BE2C (cell line): ENCODE results near the gene TTYH3.
A peak's percentile ranks its signal among the peaks of the same experiment; 100 is the strongest.

Experiments
- DNase-seq: peaks from one replicate; pipeline ENCODE4 v3.0.0-alpha.2; 2020
- H3K27me3 ChIP-seq: fragments of 250-450 bp; sonication (Bioruptor Pico); 2 replicates; pipeline ENCODE4 v1.5.1; 2020; ENCODE audit warnings: mild to moderate bottlenecking
- H3K36me3 ChIP-seq: fragments of 250-450 bp; sonication (Bioruptor Pico); 2 replicates; pipeline ENCODE4 v1.5.1; 2020; ENCODE audit warnings: mild to moderate bottlenecking
- H3K4me1 ChIP-seq: fragments of 250-450 bp; sonication (Bioruptor Pico); 2 replicates; pipeline ENCODE4 v1.5.1; 2020
- H3K4me3 ChIP-seq: 2 replicates; pipeline ENCODE4 v1.5.1; 2011; ENCODE audit warnings: low read depth, low read length
- H3K9me3 ChIP-seq: fragments of 250-450 bp; sonication (Bioruptor Pico); 2 replicates; pipeline ENCODE4 v1.5.1; 2020
- TF ChIP-seq, protein P1 (sequence below): IDR thresholded peaks from 2 replicates; pipeline ENCODE4 v1.5.1; 2012; ENCODE audit warnings: mild to moderate bottlenecking, low read depth, low read length

TTYH3 gene

DNA sequence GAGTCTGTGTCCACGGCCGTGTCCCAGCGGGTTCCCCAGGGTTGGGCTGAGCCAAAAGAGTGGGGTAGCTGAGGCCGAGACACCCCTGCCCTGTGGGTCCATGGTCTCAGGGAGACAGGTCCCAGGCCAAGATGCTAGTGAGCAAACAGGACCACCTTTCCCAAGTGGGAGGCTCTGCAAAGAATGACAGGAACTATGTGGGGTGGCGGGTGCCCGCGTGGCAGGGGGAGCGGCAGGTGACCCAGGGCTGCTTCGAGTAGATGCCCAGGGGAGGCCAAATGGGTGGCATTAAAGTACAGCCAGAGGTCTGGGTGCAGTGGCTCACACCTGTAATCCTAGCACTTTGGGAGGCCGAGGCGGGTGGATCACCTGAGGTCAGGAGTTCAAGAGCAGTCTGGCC is 18.2 kb downstream of the TTYH3 start:
- Histone ChIP-seq H3K9me3 (no peaks in the 10 kb centered on the region), H3K4me3 (no peak overlapping the region), H3K4me1 (peaks cover 8% of the 10 kb centered on the region), H3K27me3 (no peaks in the 10 kb centered on the region), H3K36me3 (peaks cover 34% of the 10 kb centered on the region)
- TF ChIP-seq, protein P1, sequence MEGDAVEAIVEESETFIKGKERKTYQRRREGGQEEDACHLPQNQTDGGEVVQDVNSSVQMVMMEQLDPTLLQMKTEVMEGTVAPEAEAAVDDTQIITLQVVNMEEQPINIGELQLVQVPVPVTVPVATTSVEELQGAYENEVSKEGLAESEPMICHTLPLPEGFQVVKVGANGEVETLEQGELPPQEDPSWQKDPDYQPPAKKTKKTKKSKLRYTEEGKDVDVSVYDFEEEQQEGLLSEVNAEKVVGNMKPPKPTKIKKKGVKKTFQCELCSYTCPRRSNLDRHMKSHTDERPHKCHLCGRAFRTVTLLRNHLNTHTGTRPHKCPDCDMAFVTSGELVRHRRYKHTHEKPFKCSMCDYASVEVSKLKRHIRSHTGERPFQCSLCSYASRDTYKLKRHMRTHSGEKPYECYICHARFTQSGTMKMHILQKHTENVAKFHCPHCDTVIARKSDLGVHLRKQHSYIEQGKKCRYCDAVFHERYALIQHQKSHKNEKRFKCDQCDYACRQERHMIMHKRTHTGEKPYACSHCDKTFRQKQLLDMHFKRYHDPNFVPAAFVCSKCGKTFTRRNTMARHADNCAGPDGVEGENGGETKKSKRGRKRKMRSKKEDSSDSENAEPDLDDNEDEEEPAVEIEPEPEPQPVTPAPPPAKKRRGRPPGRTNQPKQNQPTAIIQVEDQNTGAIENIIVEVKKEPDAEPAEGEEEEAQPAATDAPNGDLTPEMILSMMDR, result no peak
- DNase-seq, result no peak

DNA sequence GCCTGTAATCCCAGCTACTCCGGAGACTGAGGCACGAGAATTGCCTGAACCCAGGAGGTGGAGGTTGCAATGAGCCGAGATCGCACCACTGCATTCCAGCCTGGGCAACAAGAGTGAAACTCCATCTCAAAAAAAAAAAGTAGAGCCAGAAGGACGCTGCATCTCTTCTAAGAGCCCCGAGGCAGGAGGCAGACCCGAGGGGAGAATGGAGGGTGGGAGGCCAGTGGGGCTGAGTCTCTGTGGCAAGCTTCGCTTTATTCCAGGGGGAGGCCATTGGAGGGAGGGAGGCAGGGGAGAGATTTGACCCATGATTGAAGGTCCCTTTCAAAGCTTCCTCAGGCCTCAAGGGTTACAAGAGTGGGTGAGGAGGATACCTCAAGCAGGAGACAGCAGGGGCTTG is 18.7 kb downstream of the TTYH3 start:
- Histone ChIP-seq H3K4me3 (no peak overlapping the region), H3K36me3 (peaks cover 34% of the 10 kb centered on the region), H3K4me1 (peaks cover 3% of the 10 kb centered on the region), H3K9me3 (no peaks in the 10 kb centered on the region), H3K27me3 (no peaks in the 10 kb centered on the region)
- TF ChIP-seq, protein P1, result no peak
- no peak for DNase-seq

DNA sequence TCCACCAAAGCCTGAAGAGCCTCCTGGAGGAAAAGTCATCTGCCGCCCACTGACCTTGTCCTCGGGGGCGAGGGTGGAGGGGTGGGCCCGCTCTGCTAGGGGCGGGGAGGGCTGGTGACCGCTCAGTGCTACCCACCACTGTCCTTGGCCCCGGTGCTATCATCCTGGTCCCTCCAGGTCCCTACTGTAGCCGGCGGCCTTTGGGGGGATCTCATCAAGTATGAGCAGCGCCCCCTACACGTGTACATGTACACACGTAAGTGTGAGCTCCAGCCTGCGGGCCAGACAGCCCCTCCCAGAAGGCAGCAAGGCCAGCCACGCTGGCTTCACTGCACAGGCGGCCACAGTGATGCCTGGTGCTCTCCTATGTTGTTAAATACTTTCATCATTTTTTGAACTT is 19.6 kb downstream of the TTYH3 start:
- Histone ChIP-seq H3K4me3 (no peak overlapping the region), H3K27me3 (no peaks in the 10 kb centered on the region), H3K4me1 (no peaks in the 10 kb centered on the region), H3K9me3 (no peaks in the 10 kb centered on the region), H3K36me3 (peaks cover 39% of the 10 kb centered on the region)
- peak; percentile 57 for DNase-seq
- TF ChIP-seq, protein P1, result no peak; the same call in 1 of the 2 replicates

DNA sequence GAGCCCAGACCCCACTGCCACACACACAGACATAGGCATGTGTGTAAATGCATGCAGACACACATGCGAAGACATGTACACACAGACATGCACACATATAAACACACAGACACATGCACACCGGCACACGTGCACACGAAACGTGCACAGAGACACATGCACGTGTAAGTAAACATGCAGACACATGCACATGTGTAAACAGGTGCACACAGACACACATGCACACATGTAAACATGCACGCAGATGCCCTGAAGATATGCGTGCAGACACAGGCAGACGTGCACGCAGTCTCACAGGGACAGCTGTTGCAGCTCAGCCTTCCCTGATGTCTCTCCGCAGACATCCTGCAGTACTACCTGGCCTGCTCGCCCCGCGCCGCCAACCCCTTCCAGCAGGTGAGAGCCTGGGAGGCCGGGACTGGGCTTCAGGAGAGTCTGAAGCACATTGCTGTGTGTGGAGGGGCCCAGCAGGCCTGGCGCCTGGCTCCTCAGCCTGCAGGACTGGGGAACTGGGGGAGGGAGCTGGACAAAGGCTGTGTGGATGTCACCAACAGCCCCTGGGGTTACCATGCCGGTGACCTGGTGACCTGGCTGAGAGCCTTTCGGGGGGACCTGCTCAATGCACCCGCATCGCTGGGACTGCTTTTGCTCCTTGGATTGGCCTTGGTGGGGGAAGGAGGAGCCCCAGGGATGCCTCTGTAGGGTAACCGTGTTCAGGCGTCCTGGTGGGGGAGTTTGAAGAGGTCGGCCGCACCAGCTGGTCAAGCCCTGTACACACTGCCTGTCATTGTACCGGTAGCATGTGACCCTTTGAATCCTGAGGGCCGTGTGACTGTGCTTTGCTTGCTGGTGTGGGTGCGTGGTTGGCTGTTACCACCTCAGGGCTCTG is 20.3 kb downstream of the TTYH3 start:
- Histone ChIP-seq H3K27me3 (no peaks in the 10 kb centered on the region), H3K36me3 (peaks cover 37% of the 10 kb centered on the region), H3K4me1 (no peaks in the 10 kb centered on the region), H3K9me3 (no peaks in the 10 kb centered on the region), H3K4me3 (no peak overlapping the region)
- no peak for DNase-seq
- TF ChIP-seq, protein P1, result no peak

DNA sequence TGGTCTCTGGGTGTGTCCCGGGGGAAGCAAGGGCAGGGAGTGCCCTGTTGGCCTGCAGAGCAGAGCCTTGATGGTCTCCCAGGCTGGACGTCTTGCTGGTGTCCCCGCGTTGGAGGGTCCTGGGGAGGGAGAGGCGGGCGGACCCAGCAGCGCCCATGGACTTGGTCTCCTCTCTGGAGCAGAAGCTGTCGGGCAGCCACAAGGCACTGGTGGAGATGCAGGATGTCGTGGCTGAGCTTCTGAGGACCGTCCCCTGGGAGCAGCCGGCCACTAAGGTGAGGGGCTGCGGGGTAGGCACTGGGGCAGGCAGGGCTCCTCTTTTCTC is 20.9 kb downstream of the TTYH3 start:
- DNase-seq, result no peak
- TF ChIP-seq, protein P1, result no peak
- Histone ChIP-seq H3K27me3 (no peaks in the 10 kb centered on the region), H3K4me3 (no peak overlapping the region), H3K9me3 (no peaks in the 10 kb centered on the region), H3K36me3 (peaks cover 32% of the 10 kb centered on the region), H3K4me1 (no peaks in the 10 kb centered on the region)

DNA sequence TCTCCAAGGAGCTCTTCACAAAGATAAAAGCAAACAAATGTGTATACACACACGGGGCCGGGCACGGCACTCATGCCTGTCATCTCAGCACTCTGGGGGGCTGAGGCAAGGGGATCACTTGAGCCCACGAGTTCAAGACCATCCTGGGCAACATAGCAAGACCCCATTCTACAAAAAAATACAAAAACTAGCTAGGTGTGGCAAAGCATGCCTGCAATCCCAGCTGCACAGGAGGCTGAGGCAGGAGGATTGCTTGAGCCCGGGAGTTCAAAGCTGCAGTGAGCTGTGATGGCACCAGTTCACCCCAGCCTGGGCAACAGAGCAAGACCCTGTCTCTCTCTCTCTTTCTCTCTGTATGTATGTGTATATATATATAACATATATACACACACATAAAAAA is 22.3 kb downstream of the TTYH3 start:
- Histone ChIP-seq H3K4me1 (no peaks in the 10 kb centered on the region), H3K36me3 (peaks cover 31% of the 10 kb centered on the region), H3K9me3 (no peaks in the 10 kb centered on the region), H3K27me3 (no peaks in the 10 kb centered on the region), H3K4me3 (no peak overlapping the region)
- TF ChIP-seq, protein P1, result no peak
- DNase-seq, result no peak
